ENCODE measurements around the gene GARIN5B. TPM values are rescaled to one million over a fixed set of nuclear protein-coding genes. Genes with fewer than 3 reads are reported as not detected.

The GARIN5B gene
- total and polyA plus RNA-seq, 2 of the 8 experiments (the other 6 are each of a cell fraction or from before 2014, with no cell fraction given), result 0.03 TPM; not detected in 1

DNA sequence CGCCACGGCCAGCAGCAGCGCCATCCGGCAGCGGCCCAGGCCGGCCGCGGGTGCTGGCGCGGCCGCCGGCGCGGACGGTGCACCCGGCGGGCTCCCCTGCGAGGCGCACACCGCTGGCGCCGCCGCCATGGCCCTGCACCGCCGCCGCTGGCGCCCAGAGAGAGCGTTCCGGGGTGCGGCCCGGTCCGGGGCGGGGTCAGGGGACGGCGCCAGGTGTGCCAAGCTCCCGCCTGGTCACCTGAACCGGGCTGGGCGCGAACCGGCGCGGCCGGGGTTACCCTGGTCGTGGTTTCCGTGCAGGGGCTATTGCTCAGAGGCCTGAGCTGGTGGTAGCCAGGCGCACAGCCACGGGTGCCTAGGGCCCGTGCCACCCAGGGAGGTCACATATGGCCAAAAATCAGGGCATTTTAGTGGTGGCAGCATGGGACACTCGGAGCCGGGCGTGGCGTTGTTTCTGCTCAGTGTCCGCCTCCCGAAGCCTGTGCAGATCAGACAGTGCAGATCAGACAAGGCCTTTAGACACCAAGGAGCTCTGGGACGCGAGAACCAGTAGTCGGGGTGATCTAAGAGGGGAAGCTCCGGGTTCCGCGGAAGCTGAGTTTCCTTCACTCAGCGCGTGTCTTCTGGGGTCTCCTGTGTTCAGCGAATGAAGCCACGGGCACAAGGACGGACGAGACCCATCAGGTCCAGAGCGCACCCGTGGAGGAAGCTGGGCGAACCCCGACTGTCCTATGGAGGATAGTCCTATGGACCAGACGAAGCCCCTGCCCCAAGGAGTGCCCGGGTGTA is 21.3 kb upstream of the GARIN5B start, which contains the start of gene TMEM238 (continued):
- TF ChIP-seq SRF (IDR thresholded peaks at IDR 0.05; ENCODE audit: low read depth, low read length) (no peak), YY1 (IDR thresholded peaks at IDR 0.05; ENCODE audit: low read depth, low read length) (no peak)
- TF ChIP-seq, protein P1, sequence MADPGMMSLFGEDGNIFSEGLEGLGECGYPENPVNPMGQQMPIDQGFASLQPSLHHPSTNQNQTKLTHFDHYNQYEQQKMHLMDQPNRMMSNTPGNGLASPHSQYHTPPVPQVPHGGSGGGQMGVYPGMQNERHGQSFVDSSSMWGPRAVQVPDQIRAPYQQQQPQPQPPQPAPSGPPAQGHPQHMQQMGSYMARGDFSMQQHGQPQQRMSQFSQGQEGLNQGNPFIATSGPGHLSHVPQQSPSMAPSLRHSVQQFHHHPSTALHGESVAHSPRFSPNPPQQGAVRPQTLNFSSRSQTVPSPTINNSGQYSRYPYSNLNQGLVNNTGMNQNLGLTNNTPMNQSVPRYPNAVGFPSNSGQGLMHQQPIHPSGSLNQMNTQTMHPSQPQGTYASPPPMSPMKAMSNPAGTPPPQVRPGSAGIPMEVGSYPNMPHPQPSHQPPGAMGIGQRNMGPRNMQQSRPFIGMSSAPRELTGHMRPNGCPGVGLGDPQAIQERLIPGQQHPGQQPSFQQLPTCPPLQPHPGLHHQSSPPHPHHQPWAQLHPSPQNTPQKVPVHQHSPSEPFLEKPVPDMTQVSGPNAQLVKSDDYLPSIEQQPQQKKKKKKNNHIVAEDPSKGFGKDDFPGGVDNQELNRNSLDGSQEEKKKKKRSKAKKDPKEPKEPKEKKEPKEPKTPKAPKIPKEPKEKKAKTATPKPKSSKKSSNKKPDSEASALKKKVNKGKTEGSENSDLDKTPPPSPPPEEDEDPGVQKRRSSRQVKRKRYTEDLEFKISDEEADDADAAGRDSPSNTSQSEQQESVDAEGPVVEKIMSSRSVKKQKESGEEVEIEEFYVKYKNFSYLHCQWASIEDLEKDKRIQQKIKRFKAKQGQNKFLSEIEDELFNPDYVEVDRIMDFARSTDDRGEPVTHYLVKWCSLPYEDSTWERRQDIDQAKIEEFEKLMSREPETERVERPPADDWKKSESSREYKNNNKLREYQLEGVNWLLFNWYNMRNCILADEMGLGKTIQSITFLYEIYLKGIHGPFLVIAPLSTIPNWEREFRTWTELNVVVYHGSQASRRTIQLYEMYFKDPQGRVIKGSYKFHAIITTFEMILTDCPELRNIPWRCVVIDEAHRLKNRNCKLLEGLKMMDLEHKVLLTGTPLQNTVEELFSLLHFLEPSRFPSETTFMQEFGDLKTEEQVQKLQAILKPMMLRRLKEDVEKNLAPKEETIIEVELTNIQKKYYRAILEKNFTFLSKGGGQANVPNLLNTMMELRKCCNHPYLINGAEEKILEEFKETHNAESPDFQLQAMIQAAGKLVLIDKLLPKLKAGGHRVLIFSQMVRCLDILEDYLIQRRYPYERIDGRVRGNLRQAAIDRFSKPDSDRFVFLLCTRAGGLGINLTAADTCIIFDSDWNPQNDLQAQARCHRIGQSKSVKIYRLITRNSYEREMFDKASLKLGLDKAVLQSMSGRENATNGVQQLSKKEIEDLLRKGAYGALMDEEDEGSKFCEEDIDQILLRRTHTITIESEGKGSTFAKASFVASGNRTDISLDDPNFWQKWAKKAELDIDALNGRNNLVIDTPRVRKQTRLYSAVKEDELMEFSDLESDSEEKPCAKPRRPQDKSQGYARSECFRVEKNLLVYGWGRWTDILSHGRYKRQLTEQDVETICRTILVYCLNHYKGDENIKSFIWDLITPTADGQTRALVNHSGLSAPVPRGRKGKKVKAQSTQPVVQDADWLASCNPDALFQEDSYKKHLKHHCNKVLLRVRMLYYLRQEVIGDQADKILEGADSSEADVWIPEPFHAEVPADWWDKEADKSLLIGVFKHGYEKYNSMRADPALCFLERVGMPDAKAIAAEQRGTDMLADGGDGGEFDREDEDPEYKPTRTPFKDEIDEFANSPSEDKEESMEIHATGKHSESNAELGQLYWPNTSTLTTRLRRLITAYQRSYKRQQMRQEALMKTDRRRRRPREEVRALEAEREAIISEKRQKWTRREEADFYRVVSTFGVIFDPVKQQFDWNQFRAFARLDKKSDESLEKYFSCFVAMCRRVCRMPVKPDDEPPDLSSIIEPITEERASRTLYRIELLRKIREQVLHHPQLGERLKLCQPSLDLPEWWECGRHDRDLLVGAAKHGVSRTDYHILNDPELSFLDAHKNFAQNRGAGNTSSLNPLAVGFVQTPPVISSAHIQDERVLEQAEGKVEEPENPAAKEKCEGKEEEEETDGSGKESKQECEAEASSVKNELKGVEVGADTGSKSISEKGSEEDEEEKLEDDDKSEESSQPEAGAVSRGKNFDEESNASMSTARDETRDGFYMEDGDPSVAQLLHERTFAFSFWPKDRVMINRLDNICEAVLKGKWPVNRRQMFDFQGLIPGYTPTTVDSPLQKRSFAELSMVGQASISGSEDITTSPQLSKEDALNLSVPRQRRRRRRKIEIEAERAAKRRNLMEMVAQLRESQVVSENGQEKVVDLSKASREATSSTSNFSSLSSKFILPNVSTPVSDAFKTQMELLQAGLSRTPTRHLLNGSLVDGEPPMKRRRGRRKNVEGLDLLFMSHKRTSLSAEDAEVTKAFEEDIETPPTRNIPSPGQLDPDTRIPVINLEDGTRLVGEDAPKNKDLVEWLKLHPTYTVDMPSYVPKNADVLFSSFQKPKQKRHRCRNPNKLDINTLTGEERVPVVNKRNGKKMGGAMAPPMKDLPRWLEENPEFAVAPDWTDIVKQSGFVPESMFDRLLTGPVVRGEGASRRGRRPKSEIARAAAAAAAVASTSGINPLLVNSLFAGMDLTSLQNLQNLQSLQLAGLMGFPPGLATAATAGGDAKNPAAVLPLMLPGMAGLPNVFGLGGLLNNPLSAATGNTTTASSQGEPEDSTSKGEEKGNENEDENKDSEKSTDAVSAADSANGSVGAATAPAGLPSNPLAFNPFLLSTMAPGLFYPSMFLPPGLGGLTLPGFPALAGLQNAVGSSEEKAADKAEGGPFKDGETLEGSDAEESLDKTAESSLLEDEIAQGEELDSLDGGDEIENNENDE (IDR thresholded peaks at IDR 0.05; ENCODE audit: insufficient replicate concordance, low read length), result no peak

Data from H1 (cell line).